ENCODE measurements around the gene C10orf67.

The C10orf67 gene

DNA sequence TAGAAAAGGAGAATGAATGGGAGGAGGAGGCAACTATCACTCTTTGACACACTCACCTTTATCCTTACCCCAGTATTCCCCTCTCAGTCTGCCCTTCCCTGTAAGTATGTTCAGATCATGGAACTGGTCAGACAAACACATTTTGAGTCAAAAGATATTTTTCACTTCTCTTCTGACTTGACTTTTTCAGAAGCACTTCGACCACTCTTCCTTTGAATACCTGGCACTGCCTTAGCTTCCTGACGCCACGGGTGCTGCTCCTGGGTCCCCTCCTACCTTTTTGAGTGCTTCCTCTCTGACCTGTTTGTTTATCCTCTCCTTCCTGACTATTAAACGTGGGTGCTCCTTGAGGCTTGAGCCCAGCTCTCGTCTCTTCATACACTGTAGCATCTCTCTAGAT lies 19.8 kb upstream of the C10orf67 start:
- peaks cover 51% of the 10 kb centered on the region for H3K4me1 ChIP-seq (ENCODE audit: low read length)
- peak overlapping the region; percentile 27 for H3K4me2 ChIP-seq (ENCODE audit: low read length)
- no peak overlapping the region for H3K9ac ChIP-seq (ENCODE audit: low read length)
- TF ChIP-seq, protein P1, sequence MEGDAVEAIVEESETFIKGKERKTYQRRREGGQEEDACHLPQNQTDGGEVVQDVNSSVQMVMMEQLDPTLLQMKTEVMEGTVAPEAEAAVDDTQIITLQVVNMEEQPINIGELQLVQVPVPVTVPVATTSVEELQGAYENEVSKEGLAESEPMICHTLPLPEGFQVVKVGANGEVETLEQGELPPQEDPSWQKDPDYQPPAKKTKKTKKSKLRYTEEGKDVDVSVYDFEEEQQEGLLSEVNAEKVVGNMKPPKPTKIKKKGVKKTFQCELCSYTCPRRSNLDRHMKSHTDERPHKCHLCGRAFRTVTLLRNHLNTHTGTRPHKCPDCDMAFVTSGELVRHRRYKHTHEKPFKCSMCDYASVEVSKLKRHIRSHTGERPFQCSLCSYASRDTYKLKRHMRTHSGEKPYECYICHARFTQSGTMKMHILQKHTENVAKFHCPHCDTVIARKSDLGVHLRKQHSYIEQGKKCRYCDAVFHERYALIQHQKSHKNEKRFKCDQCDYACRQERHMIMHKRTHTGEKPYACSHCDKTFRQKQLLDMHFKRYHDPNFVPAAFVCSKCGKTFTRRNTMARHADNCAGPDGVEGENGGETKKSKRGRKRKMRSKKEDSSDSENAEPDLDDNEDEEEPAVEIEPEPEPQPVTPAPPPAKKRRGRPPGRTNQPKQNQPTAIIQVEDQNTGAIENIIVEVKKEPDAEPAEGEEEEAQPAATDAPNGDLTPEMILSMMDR (IDR thresholded peaks at IDR 0.05; ENCODE audit: low read depth, low read length): no peak
- TF ChIP-seq EZH2phosphoT487 (IDR thresholded peaks at IDR 0.05; ENCODE audit: low read depth): no peak
- no peaks in the 10 kb centered on the region for H3K27me3 ChIP-seq (ENCODE audit: low read depth, low read length)
- H3K27ac ChIP-seq (ENCODE audit: low read length): no peak overlapping the region
- H4K20me1 ChIP-seq (ENCODE audit: insufficient read depth, low read length): no peaks in the 10 kb centered on the region
- peak overlapping the region; percentile 57; the same call in 1 of the 2 replicates for H3K4me3 ChIP-seq (ENCODE audit: low read length)
- no peaks in the 10 kb centered on the region for H3K36me3 ChIP-seq (replicated peaks; ENCODE audit: low read depth, low read length)
- H2AFZ ChIP-seq (ENCODE audit: low read depth, low read length): no peak overlapping the region
- H3K9me3 ChIP-seq (ENCODE audit: insufficient read depth, low read length): no peaks in the 10 kb centered on the region
- H3K79me2 ChIP-seq (ENCODE audit: low read length): no peaks in the 10 kb centered on the region

DNA sequence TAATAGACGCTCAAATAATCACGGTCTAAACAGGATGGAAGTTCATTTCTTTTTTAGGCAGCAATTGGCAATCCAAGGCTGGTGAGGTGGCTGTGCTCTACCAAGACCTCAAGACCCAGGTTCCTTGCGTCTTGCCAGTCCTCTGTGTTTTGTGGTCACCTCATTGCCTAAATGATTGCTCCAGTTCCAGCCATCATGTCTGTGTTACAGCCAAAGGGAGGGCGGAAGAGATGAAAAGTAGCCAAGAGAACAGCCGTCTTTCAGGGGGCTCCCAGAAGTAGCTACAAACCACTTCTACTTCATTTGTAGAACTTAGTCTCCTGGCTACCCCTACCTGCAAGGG lies 19.2 kb upstream of the C10orf67 start:
- Histone ChIP-seq H3K4me1 (ENCODE audit: low read length) (peaks cover 45% of the 10 kb centered on the region), H3K9me3 (ENCODE audit: insufficient read depth, low read length) (no peaks in the 10 kb centered on the region), H3K79me2 (ENCODE audit: low read length) (no peaks in the 10 kb centered on the region), H3K27ac (ENCODE audit: low read length) (peak overlapping the region; percentile 33; the same call in 1 of the 2 replicates), H3K27me3 (ENCODE audit: low read depth, low read length) (no peaks in the 10 kb centered on the region), H3K4me2 (ENCODE audit: low read length) (peak overlapping the region; percentile 68), H4K20me1 (ENCODE audit: insufficient read depth, low read length) (no peaks in the 10 kb centered on the region), H3K9ac (ENCODE audit: low read length) (no peak overlapping the region; the same call in 1 of the 2 replicates), H3K36me3 (replicated peaks; ENCODE audit: low read depth, low read length) (no peaks in the 10 kb centered on the region), H2AFZ (ENCODE audit: low read depth, low read length) (peak overlapping the region; percentile 14; the same call in 1 of the 2 replicates), H3K4me3 (ENCODE audit: low read length) (peak overlapping the region; percentile 57)
- TF ChIP-seq, protein P1 (IDR thresholded peaks at IDR 0.05; ENCODE audit: low read depth, low read length): no peak
- TF ChIP-seq EZH2phosphoT487 (IDR thresholded peaks at IDR 0.05; ENCODE audit: low read depth): no peak

DNA sequence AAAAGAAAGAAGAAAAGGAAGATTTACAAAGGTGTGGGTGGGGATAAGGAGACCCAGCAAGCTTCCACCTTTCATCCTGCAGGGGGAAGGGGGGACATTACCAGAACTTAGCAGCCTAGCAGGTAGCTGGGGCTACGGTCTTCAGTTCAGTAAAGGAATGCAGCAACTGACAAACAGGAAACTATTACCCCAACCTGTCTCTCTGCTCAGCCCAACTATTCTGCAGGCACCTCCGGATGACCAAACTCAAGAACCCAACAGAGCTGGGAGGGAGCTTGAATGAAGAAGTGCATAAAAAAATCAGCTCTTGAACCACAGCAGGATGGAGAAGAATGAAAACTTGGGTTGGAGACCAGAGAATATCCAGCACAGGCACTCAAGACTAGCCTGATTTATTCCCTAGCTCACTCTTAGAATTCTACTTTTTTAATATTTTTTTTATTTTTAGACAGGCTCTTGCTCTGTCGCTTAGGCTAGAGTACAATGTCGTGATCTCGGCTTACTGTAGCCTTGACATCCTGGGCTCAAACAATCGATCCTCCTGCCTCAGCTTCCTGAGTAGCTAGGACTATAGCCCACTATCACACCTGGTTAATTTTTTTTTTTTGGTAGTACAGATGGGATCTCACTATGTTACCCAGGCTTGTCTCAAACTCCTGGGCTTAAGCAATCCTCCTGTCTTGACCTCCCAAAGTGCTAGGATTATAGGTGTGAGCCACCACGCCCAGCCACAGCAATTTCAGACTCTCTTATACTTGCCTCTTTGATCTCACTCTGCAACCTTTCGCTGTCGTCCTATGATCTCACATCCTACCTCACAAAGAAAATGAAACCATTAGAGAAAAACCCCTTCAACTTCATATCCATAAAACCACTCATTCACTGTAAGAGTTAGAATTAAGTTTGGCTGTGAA lies 18.5 kb upstream of the C10orf67 start:
- H3K79me2 ChIP-seq (ENCODE audit: low read length): no peaks in the 10 kb centered on the region
- H3K4me2 ChIP-seq (ENCODE audit: low read length): peak overlapping the region; percentile 68
- H2AFZ ChIP-seq (ENCODE audit: low read depth, low read length): peak overlapping the region; percentile 14; the same call in 1 of the 2 replicates
- TF ChIP-seq, protein P1 (IDR thresholded peaks at IDR 0.05; ENCODE audit: low read depth, low read length): no peak
- no peak for TF ChIP-seq EZH2phosphoT487 (IDR thresholded peaks at IDR 0.05; ENCODE audit: low read depth)
- H3K36me3 ChIP-seq (replicated peaks; ENCODE audit: low read depth, low read length): no peaks in the 10 kb centered on the region
- H3K9me3 ChIP-seq (ENCODE audit: insufficient read depth, low read length): no peaks in the 10 kb centered on the region
- H3K9ac ChIP-seq (ENCODE audit: low read length): no peak overlapping the region; the same call in 1 of the 2 replicates
- H4K20me1 ChIP-seq (ENCODE audit: insufficient read depth, low read length): no peaks in the 10 kb centered on the region
- peaks cover 39% of the 10 kb centered on the region for H3K4me1 ChIP-seq (ENCODE audit: low read length)
- no peaks in the 10 kb centered on the region for H3K27me3 ChIP-seq (ENCODE audit: low read depth, low read length)
- peak overlapping the region; percentile 57 for H3K4me3 ChIP-seq (ENCODE audit: low read length)
- H3K27ac ChIP-seq (ENCODE audit: low read length): peak overlapping the region; percentile 33; the same call in 1 of the 2 replicates

DNA sequence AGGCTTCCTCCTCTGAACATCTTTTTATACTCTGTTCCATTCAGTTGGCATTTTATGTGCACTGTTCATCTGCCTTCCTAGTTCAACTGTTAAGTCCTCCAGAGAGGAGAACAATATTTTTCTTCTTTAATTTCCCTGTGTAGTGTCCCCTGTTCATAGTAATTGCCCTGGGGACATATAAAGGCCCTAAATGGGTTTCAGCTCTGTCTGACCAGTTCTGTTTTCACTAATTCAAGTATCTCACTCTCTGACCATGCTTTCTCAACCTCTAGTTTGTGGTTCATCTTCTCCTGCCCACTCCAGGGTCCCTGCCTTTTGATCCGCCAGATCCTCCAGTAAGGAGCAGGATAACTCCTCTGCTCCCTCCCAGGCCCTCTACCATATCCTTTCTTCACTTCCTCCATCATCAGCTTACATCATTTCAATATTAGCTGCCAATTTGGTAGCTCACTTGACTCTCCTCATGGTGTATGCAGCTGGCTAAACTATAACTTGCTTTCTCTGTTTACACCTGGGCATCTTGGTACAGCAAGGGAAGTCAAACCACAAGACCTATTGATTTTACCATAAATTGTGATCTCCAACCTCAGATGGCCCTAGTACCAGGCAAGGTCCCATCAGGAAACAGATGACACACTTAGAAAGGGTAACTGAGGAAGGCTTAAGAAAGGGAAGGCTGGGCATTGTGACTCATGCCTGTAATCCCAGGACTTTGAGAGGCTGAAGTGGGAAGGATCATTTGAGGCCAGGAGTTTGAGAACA lies 17.7 kb upstream of the C10orf67 start:
- Histone ChIP-seq H4K20me1 (ENCODE audit: insufficient read depth, low read length) (no peaks in the 10 kb centered on the region), H3K4me1 (ENCODE audit: low read length) (peaks cover 34% of the 10 kb centered on the region), H3K4me2 (ENCODE audit: low read length) (peak overlapping the region; percentile 9; the same call in 1 of the 2 replicates), H3K36me3 (replicated peaks; ENCODE audit: low read depth, low read length) (no peaks in the 10 kb centered on the region), H3K9me3 (ENCODE audit: insufficient read depth, low read length) (no peaks in the 10 kb centered on the region), H3K4me3 (ENCODE audit: low read length) (no peak overlapping the region), H3K9ac (ENCODE audit: low read length) (no peak overlapping the region), H2AFZ (ENCODE audit: low read depth, low read length) (no peak overlapping the region), H3K27me3 (ENCODE audit: low read depth, low read length) (no peaks in the 10 kb centered on the region), H3K79me2 (ENCODE audit: low read length) (no peaks in the 10 kb centered on the region), H3K27ac (ENCODE audit: low read length) (no peak overlapping the region)
- no peak for TF ChIP-seq EZH2phosphoT487 (IDR thresholded peaks at IDR 0.05; ENCODE audit: low read depth)
- TF ChIP-seq, protein P1 (IDR thresholded peaks at IDR 0.05; ENCODE audit: low read depth, low read length): no peak
